ENCODE data around the gene NR3C1.
"Not testable (repeated sequence)": the region's sequence is repeated elsewhere in the genome, so short reads cannot be mapped to it uniquely, and the experiment has no call there.

The NR3C1 gene

DNA sequence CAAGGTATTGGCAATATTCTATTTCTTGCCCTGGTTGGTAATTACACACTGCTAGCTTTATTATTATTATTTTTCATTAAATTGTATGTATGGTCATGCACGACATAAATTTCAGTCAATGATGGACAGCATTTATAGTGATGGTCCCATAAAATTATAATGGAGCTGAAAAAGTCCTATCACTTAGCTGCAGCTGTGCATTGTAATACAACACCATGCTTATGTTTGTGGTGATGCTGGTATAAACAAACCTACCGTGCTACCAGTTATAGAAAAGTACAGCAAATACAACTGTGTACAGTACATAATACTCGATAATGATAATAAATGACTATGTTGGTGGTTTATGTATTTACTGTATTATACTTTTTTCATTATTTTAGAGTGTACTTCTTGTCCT, 65.5 kb downstream of the NR3C1 start:
- no peak for DNase-seq (ENCODE audit: low read depth, low spot score)

DNA sequence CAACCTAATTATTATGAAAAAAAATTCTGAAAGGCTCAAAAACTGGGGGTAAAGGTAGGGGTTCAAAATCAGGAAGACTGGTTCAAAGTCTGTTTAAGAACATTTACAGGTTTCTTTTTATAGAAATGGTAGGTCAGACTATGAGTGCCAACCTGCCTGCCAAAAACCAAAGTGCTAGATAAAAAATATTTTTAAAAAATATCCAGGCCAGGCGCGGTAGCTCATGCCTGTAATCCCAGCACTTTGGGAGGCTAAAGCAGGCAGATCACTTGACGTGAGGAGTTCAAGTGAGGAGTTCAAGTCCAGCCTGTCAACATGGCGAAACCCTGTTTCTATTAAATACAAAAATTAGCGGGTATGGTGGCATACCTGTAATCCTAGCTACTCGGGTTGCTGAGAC, 67.0 kb downstream of the NR3C1 start:
- no peak for DNase-seq (ENCODE audit: low read depth, low spot score)

DNA sequence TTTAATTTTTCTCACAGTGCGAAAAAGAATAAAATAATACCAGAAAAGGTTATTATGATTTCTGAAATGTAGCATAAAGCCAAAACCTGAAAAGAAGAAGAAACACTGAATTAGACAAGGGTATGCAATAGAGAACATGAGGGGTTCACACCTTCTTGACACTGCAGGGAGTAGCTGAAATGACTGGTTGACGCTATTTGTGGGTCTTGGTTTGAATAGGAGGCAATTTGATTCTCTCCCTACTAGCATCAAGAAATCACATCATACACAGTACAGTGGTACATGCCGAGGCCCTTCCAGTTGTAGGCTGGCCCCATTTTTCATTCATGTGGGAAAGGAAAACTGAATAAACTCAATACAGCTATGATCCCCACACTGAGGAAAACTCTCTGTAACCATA, 68.6 kb downstream of the NR3C1 start:
- no peak for DNase-seq (ENCODE audit: low read depth, low spot score)

DNA sequence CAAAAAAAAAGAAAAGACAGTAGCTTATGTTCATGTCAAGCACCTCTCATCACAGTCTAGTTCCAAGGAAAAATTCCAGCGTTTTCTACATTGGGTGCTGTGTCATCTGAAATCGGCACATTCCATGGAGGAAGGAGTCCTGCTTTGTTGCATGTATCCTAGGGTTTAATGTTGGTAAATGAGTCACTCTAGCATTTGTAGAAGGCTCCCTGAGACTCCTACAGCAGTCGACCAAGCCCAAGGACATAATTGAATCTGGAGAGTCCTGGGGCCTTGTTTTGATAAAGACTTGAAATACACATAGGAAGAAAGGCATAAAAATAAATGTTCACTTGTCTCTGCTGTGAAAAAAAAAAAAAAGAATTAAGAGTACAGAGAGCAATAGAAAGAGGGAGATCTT, 69.1 kb downstream of the NR3C1 start:
- not testable (repeated sequence) for DNase-seq (ENCODE audit: low read depth, low spot score)

DNA sequence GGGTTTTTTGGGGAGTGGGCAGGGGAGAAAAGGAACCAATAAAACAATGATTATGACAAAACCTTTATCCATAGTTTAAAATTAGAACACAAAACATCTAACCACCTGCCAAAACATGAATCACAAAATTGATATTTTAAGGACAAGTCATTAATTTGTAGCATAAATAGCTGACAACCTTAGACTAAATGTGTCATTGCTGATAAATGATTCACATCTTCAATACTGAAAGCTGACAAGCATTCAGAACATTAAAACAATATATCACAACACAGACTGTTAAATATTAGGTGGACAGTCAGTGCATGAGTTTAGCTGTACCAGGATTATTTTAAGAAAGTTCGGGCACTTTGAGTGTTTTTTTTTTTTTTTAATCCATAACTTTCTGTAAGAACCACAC, 71.5 kb downstream of the NR3C1 start:
- DNase-seq (ENCODE audit: low read depth, low spot score) = no peak

DNA sequence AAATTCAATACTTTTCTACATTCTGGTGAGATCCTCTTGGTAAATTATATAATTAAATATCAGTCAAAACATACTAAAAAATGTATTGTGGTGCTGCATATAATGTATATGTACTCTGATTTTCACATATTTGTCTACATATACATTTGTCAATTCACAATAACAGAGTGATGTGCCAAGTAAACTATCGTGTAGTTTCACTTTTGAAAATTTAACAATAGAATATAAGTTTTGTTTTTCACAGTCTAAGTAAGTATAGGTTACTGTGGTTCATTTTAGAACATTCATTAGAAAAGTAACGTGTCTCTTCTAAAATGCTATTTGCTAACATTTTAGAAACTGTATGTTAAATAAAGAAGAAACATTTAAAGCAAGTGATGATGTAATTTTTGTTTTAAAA, 73.6 kb downstream of the NR3C1 start:
- no peak for DNase-seq (ENCODE audit: low read depth, low spot score)

DNA sequence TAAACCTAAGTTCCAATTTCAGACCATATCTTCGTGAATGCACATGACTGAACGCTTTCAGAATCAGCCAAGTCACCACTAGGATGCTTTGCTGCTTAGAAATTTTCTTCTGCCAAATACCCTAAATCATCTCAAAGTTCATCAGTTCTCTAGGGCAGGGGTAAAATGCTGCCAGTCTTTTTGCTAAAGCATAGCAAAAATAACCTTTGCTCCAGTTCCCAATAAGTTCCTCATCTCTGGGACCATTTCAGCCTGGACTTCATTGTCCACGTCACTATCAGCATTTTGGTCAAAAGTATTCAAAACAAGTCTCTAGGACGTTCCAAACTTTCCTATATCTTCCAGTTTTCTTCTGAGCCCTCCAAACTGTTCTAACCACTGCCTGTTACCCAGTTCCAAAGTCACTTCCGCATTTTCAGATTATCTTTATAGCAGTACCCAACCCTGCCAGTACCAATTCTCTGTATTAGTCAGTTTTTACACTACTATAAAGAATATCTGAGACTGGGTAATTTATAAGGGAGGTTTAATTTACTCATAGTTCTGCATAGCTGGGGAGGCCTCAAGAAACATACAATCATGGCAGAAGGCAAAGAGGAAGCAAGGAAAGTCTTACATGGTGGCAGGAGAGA, 74.8 kb downstream of the NR3C1 start:
- DNase-seq (ENCODE audit: low read depth, low spot score) = no peak

DNA sequence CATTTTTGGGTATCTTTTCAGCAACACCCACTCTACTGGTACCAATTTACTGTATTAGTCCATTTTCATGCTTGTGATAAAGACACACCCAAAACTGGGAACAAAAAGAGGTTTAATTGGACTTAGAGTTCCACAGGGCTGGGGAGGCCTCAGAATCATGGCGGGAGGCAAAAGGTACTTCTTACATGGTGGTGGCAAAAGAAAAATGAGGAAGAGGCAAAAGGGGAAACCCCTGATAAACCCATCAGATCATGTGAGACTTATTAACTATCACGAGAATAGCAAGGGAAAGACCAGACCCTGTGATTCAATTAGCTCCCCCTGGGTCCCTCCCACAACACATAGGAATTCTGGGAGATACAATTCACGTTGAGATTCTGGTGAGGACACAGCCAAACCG, 78.4 kb downstream of the NR3C1 start:
- not testable (repeated sequence) for DNase-seq (ENCODE audit: low read depth, low spot score)

DNA sequence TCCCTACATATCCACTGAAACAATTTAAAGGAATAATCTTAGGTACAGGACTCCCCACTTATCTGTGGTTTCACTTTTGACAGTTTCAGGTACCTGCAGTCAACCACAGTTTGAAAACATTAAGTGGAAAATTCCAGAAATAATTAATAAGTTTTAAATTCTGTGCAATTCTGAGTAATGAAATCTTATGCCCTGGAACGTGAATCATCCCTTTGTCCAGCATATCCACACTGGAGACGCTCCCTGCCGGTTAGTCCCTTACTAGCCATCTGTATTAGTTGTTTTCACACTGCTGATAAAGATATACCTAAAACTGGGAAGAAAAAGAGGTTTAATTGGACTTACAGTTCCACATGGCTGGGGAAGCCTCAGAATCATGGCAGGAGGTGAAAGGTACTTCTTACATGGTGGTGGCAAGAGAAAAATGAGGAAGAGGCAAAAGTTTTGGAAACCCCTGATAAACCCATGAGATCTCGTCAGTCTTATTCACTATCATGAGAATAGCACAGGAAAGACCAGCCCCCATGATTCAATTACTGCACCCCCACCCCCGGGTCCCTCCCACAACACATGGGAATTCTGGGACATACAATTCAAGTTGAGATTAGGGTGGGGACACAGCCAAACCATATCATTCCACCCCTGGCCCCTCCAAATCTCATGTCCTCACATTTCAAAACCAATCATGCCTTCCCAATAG, 80.4 kb downstream of the NR3C1 start:
- not testable (repeated sequence) for DNase-seq (ENCODE audit: low read depth, low spot score)

DNA sequence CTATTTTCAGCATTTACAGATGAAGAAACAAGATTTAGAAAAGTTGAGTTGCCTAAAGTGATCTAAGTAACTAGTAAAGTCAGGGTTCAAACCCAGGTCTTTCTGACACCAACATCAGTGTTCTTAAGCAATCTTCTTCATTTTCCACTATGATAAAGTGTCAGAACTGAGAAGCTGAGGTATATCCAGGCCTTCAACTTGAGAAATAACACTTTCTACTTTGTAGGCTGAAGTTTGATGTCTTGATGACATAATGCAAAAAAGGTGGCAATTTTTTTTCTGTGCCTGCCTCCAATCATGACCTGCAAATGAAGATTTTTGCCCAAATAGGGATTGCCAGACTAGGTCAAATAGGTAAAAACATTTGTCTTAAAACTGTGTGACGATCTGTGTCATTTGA, 81.3 kb downstream of the NR3C1 start:
- no peak for DNase-seq (ENCODE audit: low read depth, low spot score)

DNA sequence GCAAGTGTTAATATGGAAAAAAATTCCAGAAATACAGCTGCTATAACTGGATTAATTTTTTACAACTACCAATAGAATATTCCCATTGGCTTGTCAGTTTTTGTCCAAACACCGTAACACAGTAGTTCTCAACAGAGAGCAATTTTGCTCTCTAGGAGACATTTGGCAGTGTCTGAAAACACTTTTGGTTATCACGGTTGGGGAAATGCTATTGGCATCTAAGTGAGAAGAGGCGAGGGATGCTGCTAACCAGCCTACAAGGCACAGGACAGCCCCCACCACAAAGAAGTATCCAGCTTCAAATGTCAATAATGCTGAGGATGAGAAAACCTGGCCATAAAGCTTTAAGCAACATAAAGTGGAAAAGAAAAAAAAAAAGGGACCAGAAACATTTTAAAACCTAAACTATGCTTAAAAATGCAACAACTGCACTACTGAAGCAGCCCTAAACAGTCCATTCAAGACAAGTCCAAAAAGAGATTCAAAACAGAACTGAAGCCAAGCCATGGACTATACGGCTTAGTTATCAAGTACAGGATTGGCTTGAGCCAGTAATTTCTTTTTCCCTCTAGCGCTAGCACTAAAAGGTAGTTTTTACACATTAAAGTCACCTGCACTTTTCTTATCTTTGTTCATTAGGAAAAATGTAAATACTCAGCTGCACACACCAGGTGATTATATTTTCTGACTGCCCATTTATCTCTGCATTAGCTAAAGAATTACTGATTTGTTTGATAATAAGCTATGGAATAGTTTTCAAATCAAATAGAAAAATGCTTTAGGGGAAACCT, 83.9 kb downstream of the NR3C1 start:
- DNase-seq (ENCODE audit: low read depth, low spot score) = no peak

DNA sequence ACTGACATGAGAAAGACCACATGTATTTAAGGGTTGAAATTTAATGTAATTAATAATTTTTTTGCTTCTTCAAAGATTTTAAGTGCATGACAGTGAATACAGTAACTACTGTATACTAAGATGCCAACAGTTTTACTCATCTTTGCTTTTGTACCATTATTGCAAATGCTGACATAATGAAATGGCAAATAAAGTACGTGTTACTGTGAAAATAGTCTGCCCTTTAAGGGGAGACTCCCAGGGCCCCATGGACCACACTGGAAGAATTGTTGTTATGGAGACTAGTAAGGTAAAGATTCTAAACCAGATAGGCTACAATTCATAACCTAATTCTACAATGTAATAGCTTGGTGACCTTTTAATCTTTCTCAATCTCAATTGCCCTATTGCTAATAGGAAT, 84.7 kb downstream of the NR3C1 start:
- DNase-seq (ENCODE audit: low read depth, low spot score) = no peak

DNA sequence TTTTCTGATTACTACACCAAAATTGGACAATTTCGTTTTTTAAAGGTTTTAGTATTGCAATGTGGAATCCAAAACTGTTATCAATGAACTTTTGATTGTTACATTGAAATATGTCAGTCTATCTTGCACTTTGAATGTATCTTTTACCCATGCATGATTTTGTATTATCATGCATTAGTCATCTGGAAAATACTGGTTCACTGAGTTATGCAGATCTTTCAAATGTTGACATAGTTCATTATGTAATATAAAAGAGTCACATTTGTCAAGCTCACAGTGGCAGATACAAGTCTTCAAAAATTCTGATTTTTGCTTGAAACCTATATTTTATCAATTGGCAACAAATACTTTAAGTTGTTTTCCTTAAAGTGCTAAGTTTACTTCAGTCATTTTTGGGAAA, 85.2 kb downstream of the NR3C1 start:
- no peak for DNase-seq (ENCODE audit: low read depth, low spot score)

DNA sequence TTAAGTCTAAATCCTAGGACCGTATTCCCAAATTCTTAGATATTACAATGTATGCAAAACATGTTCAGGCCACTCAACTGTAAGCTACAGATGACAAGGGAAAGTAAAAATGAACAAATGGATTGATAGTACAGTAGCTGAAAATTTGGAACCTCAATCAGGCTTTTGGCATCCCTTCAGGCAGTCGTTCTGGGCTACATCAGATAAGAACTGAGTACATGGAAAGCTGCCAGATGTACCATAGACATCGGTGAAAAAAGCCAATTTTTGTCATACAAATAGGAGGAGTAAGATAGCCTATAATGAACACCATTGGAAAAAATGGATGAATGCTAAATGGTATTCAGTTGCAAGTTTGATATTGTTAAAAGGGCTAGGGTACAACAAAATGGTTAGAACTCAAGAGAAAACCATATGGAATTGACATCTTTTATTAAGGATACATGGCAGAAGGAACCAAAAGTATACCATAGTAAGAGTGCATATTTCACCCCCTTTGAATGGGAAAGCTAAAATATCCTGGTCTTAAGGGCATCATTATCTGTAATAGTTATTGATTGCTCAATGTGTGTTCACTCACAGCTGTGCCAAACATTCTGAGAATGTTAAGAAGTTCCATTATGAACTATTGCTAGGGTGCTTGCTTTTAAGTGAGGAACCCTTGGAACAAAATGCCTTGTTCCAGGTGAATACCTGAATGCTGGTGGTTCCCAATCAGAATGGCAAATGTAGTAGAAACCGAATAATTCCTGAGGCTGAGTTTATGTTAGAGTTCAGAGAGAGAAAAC, 86.4 kb downstream of the NR3C1 start:
- DNase-seq (ENCODE audit: low read depth, low spot score) = no peak

DNA sequence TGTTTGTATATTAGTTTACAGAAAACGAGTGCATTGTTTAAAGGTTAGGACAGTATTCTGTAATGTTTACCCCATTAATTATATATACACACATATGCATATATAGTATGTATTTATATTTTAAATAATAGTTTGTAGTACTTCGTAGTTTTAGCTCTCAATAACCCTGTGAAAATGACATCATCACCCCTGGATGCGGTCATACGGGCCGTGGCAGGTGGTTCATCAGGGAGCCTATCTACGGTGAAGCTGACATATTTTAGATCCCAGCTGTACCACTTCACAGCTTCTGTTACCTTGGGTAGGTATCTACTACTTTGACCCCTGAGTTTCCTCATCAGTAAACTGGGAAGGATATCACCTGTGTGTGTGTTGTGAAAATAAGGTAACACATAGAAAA, 87.1 kb downstream of the NR3C1 start:
- DNase-seq (ENCODE audit: low read depth, low spot score) = no peak

DNA sequence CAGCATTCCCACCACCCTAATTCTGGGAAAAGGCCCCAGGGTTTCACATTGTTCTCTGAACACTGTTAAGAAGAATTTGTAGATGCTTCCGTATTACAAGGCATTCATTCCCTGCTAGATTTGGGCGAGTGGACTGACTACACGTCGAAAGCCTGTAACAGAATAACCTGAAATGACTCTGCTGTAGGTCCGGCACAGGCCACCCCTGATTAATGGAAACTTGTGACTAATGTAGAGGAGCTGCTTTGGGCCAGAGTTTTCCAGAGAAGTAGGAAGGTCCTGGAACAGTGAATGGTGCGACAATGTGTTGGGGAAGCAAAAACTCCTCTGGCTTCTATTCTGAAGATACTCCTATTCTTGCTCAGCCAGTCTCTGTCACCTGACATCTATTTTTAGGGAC, 87.6 kb downstream of the NR3C1 start:
- no peak for DNase-seq (ENCODE audit: low read depth, low spot score)

DNA sequence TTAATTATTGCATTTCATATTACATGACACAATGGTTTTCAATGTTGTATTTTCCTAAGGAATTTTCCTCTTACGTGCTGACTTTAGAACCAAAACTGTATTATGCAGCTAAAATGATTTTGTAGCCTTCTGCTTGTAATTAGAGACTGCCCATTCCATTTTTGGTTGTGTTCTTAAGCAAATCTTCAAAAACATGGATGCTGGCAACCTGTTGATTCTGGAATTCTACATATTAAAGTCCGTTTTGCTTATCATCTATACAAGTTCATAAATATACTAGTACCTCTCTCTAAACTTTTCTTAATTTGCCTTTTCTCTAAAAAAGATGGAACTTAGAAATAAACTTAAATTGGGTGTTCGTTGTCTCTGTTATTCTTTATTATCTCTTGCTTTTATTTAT, 88.3 kb downstream of the NR3C1 start:
- DNase-seq (ENCODE audit: low read depth, low spot score) = no peak

DNA sequence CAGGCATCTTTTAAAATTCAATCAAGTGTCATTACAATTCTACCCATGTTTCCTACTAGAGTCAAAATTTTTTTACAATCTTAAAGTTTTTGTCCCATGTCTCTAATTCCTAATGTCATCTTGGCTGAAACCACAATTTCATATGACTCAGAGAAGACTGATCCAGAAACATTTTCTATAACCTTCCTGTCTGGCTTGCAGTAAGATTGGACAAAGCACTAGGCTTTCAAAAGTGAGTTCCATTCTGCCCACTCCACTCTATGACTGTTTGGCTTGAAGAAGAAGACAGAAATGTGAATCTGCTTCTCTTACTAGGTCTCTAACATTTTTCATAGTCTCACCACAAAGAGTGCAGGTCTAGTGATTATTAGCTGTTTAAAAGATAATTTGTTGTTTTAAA, 88.8 kb downstream of the NR3C1 start:
- DNase-seq (ENCODE audit: low read depth, low spot score) = no peak

DNA sequence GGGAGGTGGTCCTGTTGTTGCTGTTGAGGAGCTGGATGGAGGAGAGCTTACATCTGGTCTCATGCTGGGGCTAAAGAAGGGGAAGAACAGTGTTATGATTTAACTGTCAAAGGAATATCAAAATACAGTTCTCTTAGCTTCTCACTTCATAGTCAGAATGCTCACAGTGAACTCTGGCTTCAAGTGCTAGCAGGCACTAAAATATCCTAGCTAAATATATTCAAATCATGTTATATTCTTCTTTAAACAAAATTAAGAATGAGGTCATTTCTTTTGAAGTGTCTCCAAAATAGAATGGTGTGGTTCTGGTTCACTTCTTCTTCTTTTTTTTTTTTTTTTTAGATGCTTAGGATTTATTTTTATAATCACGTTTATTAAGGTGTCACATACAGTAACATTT, 89.4 kb downstream of the NR3C1 start:
- no peak for DNase-seq (ENCODE audit: low read depth, low spot score)

DNA sequence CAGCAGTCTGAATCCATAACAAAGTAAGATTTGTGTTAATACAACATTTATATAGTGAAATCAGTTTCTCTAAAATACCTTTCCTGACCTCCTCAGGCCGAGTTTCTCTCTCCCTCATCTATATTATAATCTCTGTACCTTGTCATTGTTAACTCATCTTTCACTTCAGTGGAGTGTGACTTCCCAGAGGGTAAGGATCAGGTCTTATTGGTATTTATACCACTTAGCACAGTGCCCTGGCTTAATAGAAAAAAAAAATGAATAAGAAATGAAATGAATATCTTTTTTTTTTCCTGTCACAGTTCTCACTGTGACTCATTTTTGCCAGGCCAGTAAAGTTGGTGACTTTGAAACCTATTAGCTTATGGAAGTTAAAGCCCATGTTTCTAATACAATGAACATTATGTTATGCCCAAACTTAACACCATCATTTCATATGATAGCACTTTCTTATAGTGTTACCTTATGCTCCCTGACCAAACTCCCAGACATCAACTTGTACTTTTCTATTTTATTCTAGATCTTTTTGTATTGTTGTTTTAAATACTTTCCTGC, 90.1 kb downstream of the NR3C1 start:
- no peak for DNase-seq (ENCODE audit: low read depth, low spot score)

DNA sequence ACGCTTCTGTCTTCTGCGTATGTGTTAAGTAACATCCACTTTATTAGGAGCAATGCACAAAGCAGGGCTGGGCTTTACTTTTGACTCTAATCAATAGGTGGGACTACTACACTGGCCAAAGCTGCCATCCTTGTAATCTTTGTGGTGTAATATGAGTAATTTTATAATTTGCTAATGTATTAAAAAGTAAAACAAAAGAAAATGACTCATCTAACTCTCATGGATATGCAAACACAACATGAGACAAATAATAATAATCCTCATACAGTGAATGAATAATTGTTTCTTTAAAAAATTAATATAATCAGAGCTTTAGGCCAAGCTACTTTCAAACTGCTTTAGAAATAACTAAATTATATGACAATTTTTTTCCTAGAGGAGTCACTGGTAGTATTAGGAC, 90.7 kb downstream of the NR3C1 start:
- no peak for DNase-seq (ENCODE audit: low read depth, low spot score)

DNA sequence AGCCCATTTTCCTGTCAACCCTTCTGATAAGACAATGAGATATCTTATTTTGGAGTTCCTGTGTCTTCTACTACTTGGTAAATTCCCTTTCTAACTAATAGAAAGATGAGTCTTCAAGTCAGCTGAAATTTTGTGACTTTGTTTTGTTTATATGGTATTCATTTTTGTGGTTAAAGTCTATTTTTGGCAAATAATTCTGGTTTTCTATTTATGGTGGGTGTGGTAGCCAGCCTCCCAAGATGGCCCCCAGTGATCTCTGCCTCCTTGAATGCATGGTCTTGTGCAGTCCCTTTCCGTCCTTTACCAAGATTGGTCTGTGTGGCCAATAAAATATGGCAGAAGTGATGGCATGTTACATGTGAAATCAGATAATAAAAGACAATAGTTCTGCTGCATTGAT, 91.5 kb downstream of the NR3C1 start:
- no peak for DNase-seq (ENCODE audit: low read depth, low spot score)
